ENCODE measurements around the gene LRRC8E.
"Not testable (repeated sequence)": the region's sequence is repeated elsewhere in the genome, so short reads cannot be mapped to it uniquely, and the experiment has no call there.

Gene LRRC8E

DNA sequence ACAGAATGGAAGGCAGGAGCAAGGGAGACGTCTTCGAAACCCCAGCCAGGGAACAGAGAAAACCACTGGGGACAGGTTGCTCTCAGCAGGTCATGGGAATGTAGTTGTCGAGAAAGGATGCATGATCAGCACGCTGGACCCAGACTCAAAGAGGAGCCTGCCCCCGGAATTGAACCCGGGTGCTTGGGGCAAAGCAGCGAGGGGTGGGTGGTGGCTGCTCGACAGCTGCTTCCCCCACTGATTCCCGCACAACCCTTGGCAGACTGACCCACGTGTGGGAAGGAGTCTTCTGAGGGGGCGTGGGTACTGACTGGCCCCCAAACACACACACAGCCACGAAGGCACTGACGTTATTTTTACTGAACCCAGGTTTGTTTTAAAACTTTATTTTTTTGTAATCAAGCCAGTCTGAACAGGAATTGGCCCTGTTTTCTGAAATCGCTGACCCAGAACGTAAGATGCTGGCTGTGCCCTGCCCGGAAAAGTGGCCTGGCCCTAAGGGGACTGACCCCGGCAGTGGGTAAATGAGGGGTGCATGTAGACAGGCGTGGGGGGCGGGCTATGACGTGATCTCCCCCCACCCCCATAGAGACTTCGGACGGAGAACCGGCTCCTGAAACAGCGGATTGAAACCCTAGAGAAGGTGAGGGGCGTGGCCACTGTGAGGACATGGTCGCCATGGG lies 32.7 kb upstream of the LRRC8E start:
- FAIRE-seq: no peak

DNA sequence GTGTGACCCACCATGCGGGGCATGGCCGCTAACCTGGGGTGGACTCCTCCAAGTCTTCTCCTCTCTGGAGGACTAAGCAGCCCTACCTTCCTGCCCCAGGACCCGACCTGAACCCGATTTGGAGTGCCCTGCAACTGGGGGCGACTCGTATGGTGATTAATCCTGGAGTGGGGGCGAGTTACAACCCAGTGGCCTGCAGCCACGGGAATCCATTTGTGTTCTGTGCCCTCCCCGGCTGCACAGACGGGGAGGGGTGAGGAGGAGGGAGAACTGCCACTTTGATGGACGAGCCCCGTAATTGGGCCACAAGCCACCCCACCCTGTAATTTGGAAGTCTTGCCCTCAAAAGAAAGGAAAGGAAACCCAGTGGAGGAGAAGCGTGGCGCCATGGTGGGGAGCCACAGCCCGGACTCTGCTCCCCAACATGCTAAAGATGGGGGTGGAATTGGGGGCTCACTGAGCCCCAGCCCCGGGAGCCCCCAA lies 32.2 kb upstream of the LRRC8E start:
- FAIRE-seq: no peak

DNA sequence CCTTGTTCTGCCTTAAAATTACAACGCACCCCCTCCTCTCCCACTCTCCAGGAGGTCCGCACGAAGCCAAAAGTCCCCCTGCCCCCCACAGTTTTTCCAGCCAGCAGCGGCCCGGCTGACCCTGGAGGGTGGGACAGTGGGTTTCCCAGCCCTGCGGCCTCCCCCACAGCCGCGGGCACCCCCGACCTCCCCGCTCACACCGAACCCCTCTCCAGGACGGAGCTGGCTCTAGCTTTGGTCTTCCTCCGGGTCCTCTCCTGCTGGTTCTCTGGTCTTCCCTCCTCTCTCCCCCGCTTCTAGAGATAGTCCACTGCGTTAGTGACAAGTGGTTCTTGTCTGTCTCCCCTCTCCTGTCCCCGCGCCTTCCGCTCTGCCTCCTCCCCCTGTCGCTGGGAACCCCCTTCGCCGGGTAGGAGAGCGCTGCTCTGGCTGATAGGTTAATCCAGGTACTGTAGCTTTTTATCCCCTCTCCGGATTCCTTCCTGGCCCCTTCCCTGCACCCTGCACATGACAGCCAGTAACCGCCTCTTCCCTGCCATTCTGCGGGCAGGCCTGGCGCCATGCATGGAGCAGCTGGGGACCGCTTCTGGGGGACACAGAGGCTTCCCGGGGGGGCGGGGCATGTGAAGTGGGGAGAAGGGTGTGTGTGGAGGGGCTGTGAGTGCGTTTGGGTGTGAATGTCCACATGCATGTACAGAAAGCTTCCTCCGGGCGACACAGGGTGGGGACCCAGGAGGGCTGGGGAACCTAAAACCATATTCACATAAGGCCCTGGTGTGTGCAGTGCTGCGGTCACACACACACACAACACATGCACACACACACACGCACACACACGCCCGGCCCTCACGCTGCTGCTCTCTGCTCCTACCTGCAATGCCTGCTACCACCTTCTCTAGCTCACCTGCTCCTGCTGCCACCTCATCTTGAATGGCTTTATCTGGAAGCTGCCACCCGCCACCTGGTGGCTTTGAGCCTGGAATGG lies 31.3 kb upstream of the LRRC8E start:
- no peak for FAIRE-seq

DNA sequence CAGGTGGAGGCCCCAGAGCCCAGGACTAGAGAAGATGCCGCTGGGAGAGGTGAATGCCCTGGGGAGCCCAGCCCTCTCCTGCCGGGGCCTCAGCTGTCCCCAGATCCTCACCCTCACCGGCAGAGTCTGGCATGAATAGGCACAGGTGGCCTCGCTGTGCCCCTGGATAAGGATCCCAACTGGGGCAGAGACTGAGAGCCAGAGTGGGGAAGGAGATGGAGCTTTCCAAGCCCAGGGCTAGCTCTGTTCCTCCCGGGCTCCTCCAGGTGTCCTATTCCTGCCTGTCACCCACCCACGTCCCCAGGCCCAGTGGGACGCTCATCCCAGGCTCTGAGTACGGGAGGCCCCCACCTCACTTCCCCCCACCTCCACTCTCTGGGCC lies 30.6 kb upstream of the LRRC8E start:
- no peak for FAIRE-seq

DNA sequence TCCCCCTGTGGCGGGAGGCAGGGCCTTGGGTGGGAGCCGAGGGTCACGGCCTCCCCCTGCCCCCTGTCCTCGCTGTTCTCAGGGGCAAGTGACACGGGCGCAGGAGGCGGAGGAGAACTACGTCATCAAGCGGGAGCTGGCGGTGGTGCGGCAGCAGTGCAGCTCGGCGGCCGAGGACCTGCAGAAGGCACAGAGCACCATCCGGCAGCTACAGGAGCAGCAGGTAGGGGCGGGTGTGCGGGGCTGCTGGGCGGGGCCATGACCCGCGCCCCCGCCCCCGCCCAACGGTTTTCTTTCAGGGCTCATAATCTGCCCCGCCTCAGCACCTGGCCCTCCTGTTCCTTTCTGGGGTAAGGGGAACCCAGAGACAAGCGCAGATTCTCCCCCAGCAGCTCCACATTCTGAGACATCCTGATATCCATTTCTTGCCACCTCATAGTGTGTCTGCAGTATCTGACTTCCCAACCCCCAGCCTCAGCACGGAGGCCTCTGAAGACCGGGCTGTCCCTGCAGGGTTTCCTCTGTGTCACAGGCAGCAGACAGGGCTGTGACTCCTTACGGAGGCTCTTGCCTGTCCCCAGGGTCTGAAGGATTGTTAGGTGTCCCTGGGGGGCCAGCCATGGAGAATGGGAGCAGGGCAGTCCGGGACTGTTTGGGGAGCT lies 30.1 kb upstream of the LRRC8E start:
- no peak for FAIRE-seq

DNA sequence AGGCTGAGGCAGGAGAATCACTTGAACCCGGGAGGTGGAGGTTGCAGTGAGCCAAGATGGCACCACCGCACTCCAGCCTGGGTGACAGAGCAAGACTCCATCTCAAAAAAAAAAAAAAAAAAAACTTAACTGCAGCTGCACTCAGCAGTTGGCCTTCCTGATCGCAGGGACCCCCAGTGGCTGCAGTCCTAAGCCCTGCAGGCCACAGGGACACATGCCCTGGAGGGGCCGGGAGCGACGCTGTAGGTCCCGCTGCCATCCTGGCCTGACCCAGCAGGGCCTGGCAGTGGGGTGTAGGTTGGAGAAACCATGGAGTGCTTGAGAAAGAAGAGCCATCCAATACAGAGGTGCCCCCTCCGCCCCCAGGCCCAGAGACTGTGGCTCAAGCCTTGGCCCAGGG lies 29.2 kb upstream of the LRRC8E start:
- not testable (repeated sequence) for FAIRE-seq

DNA sequence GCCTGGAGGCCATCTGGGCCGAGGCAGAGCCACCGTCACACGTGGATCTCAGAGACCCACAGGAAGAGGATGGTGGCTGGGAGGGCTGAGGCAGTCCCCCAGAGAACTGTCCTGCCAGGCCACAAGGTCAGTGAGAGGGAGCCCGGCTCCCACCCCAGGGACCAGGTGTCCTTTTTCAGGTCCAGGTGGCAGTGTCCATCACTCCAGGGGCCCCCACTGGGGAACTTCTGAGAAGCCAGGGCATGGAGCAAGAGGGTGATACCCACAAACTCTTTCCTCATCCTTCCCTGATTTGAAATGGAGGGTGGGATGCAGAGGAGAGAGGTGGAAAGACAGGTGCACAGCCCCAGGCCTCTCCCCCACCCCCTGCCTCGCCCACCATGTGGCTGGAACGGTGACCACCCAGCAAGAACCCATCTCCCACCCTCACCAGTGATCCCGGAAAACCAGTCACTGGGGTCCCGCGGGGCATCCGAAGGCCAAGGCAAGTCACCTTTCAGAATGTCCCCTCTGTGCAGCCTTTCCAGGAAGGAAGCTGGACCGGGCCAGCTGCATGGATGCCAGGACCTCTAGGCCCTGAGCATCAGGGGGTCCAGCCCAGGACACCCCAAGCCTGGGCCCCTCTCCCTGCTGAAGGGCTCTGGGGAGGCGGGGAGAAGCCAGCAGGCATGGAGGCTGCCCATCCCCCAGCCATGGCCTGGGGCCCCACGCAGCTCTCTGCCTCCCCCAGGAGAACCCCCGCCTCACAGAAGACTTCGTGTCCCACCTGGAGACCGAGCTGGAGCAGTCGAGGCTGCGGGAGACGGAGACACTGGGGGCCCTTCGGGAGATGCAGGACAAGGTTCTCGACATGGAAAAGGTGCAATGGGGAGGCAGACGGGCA lies 28.2 kb upstream of the LRRC8E start:
- FAIRE-seq: no peak

DNA sequence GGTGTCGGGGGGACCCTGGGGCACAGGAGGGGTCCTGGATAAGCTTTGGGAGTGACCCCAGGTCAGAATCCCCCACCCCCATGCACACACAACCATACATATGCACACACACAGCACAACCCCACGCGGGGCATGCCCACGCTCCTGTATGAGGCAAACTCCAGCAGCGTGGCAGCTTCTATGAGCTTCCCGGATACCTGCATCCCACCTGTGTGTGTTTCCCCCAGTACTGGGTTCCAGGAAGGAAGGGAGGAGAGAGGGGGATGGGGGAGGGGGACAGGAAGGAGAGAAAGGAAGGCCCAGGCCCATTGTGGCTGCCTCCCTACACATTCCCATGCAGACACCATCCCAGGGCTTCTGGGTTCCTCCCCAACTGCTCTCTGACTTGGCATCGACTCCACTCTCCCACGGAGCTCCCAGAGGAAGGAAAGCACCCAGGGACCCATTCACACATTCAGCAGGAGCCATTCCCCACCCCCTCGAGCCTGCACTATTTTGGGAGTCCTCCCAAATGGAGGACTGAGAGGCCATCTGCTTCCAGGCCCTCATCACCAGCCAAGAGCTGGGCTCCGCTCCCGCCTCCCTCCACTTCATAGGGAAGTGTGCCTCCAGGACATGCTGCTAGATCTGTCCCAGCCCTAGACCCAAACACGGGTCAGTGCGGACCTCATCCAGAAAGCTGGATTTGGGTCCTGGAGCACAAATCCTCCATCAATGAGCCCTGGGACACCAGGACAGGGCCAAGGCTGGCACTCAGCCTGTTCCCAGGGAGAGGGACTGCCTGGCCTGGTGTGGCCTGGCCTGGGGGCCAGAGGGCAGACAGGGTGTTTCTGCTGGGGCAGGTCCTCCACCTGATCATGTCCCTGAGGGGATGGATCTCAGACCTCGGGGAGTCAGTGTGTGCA lies 27.3 kb upstream of the LRRC8E start:
- FAIRE-seq: no peak

DNA sequence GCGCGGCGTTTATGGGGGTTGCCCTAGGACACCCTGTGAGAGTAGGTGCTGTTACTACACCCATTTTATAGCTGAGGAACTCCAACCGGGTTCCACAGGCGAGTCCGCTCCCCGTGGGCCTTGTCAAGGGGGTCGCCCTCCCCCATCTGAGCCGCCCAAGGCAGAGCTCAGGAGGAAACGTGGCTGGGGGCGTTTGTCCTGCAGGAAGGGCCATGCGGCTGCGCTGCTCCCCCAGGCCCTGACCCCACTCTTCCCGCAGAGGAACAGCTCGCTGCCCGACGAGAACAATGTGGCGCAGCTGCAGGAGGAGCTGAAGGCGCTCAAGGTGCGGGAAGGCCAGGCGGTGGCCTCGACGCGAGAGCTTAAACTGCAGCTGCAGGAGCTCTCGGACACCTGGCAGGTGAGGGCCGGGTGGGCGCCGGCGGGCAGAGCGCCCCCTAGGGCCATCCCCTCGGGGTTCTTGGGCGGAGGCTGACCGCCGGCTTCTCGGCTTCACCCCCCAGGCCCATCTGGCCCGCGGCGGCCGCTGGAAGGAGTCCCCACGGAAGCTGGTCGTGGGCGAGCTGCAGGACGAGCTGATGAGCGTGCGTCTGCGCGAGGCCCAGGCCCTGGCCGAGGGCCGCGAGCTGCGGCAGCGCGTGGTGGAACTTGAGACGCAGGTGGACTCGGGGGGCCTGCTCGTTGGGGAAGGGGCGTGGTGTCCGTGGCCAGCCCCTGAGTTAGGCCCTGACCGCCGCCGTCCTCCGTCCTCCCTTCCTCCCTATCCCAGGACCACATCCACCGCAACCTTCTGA lies 26.5 kb upstream of the LRRC8E start:
- no peak for FAIRE-seq

DNA sequence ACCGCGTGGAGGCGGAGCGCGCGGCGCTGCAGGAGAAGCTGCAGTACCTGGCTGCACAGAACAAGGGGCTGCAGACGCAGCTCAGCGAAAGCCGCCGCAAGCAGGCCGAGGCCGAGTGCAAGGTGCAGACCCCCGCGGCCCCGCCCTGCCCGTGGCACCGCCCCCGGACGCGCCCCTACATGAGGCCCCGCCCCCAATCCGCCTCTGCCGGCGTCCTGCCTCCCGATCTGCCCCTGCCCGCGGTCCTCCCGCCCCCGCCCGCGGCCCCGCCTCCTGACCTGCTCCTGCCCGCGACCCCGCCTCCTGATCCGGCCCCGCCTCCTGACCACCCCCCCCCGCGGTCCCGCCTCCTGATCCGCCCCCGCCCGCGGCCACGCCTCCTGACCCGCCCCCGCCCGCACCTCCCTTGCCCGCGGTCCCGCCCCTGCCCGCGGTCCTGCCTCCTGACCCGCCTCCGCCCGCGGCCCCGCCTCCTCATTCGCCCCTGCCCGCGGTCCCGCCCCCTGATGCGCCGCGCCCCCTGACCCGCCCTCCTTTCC lies 25.8 kb upstream of the LRRC8E start:
- no peak for FAIRE-seq

DNA sequence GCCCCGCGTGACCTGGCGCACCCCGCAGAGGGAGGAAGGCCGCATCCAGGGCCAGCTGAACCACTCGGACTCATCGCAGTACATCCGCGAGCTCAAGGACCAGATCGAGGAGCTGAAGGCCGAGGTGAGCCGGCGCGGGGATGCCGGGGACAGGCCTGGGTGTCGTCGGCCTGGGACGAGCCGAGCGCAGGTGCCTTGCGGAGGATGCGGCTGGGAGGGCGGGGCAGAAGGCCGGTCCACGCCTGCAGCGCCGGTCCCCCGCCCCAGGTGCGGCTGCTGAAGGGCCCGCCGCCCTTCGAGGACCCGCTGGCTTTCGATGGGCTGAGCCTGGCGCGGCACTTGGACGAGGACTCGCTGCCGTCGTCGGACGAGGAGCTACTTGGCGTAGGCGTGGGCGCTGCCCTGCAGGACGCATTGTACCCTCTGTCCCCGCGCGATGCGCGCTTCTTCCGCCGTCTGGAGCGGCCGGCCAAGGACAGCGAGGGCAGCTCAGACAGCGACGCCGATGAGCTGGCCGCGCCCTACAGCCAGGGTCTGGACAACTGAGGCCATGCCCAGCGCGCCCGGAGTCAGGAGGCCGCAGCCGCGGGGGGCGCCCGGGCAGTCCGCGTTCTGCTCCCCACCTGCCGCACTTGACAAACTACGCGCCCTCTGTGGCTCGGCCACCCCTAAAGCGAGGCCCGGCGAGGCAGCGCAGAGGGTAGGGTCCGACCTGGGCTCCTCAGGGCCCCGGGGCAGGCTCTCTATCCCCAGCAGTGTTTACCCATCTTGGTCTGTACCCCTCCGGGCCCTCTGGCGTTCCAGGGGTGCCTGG lies 24.9 kb upstream of the LRRC8E start:
- no peak for FAIRE-seq

DNA sequence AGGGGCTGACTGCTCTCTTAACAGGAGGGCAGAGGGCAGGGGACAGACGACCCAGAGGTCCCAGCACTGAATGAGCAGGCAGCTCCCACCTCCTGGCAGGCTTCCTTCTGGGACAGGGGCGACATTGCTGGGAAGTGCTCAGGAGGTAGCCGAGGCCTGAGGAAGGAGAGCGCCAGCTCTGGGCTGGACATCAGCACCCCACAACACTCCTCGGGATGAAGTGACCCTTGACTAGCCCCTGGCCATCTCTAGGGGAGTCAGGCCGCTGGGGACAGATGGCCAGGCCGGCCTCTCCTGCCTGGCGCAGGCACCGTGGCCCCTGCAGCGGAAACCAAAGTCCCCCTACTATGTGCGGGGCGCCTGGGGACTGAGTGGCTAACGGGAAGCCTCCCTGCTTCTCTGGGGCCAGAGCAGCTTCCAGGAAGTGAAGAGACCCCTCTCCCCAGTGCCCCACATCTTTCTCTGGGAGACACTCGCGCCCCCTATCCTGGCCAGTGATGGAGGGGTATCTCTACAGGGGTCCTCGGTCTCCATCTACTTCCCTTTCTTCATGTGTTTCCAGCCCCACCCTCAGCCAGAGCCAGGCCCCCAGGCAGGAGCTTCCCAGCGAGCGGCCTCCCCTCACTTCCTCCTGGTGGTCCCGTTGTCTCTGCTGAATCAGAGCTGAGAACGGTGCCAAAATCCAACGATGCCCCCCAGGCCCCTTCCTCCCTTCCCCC lies 24.2 kb upstream of the LRRC8E start:
- no peak for FAIRE-seq

DNA sequence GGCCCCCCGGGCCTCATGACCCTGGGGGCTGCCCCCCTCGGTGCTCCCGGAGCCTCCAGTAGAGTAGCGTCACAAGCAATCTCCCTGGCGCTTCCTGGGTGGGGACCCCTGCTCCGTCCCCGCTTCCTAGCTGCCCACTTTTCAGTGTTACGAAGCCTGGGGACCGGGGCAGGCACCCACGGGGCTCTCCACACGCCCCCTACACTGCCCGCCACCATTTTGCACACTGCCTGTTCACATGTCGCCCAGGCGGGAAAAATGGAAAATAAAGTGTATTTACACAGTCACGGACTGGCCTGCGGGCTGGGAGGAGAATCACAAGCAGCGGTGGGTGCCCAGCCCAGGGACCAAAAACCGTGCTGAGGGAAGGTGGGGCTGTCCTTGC lies 23.6 kb upstream of the LRRC8E start:
- no peak for FAIRE-seq

DNA sequence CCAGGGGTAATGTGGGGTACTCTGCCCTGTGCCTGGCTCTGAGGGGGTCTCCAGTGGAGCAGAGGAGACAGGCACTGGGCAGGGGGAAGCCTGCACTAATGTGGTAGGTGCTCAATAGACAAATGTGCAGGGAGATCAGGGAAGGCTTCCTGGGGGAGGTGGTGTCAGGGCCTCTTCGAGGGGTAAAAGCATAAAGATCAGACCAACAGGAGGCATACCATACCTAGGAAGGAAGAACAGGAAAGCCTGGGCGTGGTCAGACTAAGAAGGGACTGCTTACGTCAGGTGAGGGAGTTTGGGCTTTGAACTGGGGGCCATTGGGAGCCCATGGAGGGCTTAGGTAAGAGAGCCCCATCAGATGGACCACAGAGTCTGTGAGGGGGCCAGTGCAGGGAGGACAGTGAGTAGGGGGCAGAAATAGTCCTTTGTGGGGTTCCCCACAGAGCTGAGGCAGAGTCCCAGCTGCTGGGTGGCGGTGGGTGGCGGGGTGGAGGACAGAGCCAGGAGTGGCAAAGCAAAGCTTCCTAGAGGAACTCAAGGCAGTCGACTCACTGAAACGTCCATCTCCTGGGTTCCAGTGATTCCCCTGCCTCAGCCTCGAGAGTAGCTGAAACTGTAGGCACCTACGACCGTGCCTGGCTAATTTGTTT lies 22.9 kb upstream of the LRRC8E start:
- FAIRE-seq: no peak

DNA sequence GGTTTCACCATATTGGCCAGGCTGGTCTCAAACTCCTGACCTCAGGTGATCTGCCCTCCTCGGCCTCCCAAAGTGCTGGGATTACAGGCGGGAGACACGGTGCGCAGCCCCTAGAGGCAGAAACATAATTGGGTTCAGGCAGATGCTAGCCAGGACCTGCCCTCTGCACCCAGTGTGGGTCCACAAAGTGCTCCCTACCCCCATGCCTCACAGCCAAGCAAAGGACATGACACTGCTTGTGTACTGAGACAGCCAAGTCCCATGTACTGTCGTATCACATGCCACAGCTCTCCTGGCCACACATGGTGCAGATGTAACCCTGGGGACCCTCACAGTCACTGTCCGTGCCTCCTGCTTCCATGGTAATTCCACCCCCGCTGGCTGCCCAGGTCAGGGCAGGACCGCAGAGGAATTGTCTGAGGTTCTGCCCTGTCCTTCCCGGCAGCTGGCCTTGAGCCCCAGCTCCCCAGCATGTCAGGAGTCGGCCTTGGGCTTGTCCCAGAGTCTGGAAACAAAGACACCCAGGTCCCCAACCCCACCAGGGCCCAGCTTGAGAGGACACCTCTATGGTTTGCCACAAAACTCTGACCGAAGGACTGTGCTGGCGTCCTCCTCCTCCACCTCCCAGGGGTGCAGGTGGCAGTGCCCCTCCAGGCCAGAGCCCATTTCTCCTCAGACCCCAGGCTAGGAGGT lies 21.8 kb upstream of the LRRC8E start:
- no peak for FAIRE-seq

DNA sequence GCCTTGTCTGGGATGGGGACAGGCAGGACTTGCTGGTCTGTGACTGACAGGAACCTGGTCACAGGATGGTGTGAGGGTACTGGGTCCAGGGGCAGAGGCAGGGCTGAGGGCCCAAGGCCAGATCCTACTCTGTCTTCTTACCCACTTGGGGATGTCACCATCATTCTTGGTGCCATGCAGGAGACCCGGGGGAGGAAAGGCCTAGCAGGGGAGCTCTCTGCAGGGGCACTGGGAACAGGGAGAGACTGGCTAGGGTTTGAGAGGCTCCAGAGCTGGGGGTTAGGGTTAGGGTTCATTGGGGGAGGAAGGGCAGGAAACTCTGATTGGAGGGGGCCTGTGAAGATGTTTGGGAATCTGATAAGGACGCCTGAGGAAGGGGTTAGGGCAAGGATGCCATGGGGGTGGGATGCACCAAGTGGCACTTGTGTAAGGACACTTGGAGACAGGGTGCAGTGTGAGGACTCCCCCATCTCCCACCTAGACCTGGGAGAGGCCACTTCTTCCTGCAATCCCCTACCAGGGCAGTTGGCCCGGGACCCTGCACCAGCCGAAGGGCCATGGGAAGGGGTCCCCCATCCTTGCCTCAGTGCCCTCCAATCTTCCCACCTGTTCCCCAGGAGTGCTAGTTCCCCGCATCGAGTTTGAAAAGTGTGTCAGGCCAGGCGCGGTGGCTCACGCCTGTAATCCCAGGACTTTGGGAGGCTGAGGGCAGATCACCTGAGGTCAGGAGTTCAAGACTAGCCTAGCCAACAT lies 21.0 kb upstream of the LRRC8E start:
- no peak for FAIRE-seq

DNA sequence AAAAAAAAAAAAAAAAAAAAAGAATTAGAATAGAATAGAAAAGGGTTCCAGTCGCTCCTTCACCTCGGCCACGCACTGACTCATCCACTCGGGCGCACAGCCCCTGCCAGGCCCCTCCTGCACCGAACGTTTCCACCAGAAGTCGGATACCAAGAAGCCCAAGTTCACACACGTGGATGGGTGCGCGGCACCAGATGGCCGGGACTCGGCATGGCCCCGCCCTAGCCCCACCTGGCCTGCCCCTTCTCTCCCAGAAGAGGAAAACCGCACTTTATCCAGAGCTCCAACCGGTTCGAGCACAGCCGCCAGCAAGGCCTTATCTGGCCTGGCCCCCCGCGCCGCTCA lies 20.0 kb upstream of the LRRC8E start:
- FAIRE-seq: no peak

Measured in islet of Langerhans (tissue), 1 donor.